HCT116 (cell line): ENCODE data around the gene CAV2. TPM values are rescaled to one million over a fixed set of nuclear protein-coding genes. Genes with fewer than 3 reads are reported as not detected.

Experiments used
- ATAC-seq: fragments of 200-7000 bp; cut with Tn5 transposase; 2 replicates; pipeline ENCODE4 v1.9.1; 2020; ENCODE audit warnings: mild to moderate bottlenecking, moderate library complexity
- BruUV-seq: library from RNA; stranded (reverse); fragments of 400-500 nt; replicated peaks from 2 replicates; lab custom pipeline; 2021; lab: Mats Ljungman, UMichigan
- CTCF ChIA-PET: fragments of 300-600 bp; sonication (Branson Sonifier 250); formaldehyde crosslinking; loops from one replicate; lab custom pipeline; 2021; ENCODE audit warnings: antibody characterized with exemption; lab: Charles Lee
- POLR2A ChIA-PET: fragments of 300-600, 350-600 bp; sonication (Branson Sonifier 250); formaldehyde crosslinking; loops from one replicate; lab custom pipeline; 2021; ENCODE audit warnings: antibody characterized with exemption; lab: Charles Lee
- RAD21 ChIA-PET, 2 experiments: fragments of 300-600 bp; sonication (Branson Sonifier 250); formaldehyde crosslinking; loops; one replicate each; lab custom pipeline; 2023; ENCODE audit warnings: low total read pairs in 2 of 2; ENCODE audit not compliant: uncharacterized antibody in 2 of 2, unreplicated experiment in 2 of 2, low non-redundant PET in 1 of 2; lab: Charles Lee
- DNase-seq: peaks from one replicate; pipeline ENCODE4 v3.0.0-alpha.2; 2010; ENCODE audit warnings: low read depth, low spot score
- H2AFZ ChIP-seq: fragments of 200-600 bp; shearing (Covaris generic), sonication (generic); 2 replicates; pipeline ENCODE4 v1.6.1; 2017; ENCODE audit warnings: low read depth, mixed run types, mixed read lengths, antibody characterized with exemption, low read length; ENCODE audit not compliant: poor library complexity, severe bottlenecking
- H3K27ac ChIP-seq: 2 replicates; pipeline ENCODE4 v1.5.1; 2012; ENCODE audit warnings: low read depth, low read length
- H3K27me3 ChIP-seq: fragments of 200-600 bp; sonication (generic); 2 replicates; pipeline ENCODE4 v1.6.1; 2016; ENCODE audit warnings: mixed run types, low read length, mixed read lengths; ENCODE audit not compliant: insufficient read depth
- H3K36me3 ChIP-seq, 2 experiments: fragments of 200-500 bp in 1 of 2; fragments of 200-600 bp in 1 of 2; sonication (Bioruptor generic) in 1 of 2; sonication (generic) in 1 of 2; 2 replicates each; pipeline versions ENCODE4 v1.5.1 to v1.6.1; 2014 to 2016; ENCODE audit warnings: low read length in 2 of 2, inconsistent platforms in 1 of 2, mixed read lengths in 1 of 2, mixed run types in 1 of 2; ENCODE audit not compliant: insufficient read depth in 2 of 2, control insufficient read depth in 1 of 2
- H3K4me1 ChIP-seq, 2 experiments: fragments of 200-600 bp in 1 of 2; sonication (generic) in 1 of 2; 2 replicates each; pipeline versions ENCODE4 v1.5.1 to v1.6.1; 2012 to 2017; ENCODE audit warnings: low read length in 2 of 2, inconsistent platforms in 1 of 2, mild to moderate bottlenecking in 1 of 2, mixed read lengths in 1 of 2, mixed run types in 1 of 2, moderate library complexity in 1 of 2; ENCODE audit not compliant: insufficient read depth in 2 of 2, control insufficient read depth in 1 of 2
- H3K4me2 ChIP-seq: fragments of 200-600 bp; sonication (generic); 2 replicates; pipeline ENCODE4 v1.6.1; 2017; ENCODE audit warnings: mixed run types, low read length, mixed read lengths
- H3K4me3 ChIP-seq, 2 experiments: fragments of 200-600 bp in 1 of 2; sonication (generic) in 1 of 2; replicated peaks in 1 of 2; 2 replicates each; pipeline ENCODE4 v1.5.1; 2011 to 2016; ENCODE audit warnings: low read length in 2 of 2, control low read depth in 1 of 2, low read depth in 1 of 2, mild to moderate bottlenecking in 1 of 2, mixed read lengths in 1 of 2, mixed run types in 1 of 2
- H3K79me2 ChIP-seq: fragments of 200-600 bp; sonication (generic); 2 replicates; pipeline ENCODE4 v1.6.1; 2017; ENCODE audit warnings: mild to moderate bottlenecking, mixed run types, low read length, moderate library complexity, mixed read lengths; ENCODE audit not compliant: insufficient read depth
- H3K9ac ChIP-seq: fragments of 200-600 bp; sonication (generic); 2 replicates; pipeline ENCODE4 v1.6.1; 2016; ENCODE audit warnings: low read length, mixed read lengths
- H3K9me2 ChIP-seq: fragments of 200-600 bp; sonication (generic), shearing (Covaris generic); 2 replicates; pipeline ENCODE4 v1.6.1; 2017; ENCODE audit warnings: mixed run types, mild to moderate bottlenecking, moderate library complexity; ENCODE audit not compliant: insufficient read depth
- H3K9me3 ChIP-seq, 2 experiments: fragments of 200-500 bp in 1 of 2; fragments of 200-600 bp in 1 of 2; sonication (Bioruptor generic) in 1 of 2; sonication (generic) in 1 of 2; 2 replicates each; pipeline ENCODE4 v1.6.1; 2014 to 2017; ENCODE audit warnings: low read length in 2 of 2, mixed read lengths in 2 of 2, inconsistent platforms in 1 of 2, low read depth in 1 of 2, mild to moderate bottlenecking in 1 of 2, mixed run types in 1 of 2, moderate library complexity in 1 of 2; ENCODE audit not compliant: control insufficient read depth in 1 of 2, insufficient read depth in 1 of 2
- H4K20me1 ChIP-seq: fragments of 200-600 bp; sonication (generic), shearing (Covaris generic); 2 replicates; pipeline ENCODE4 v1.6.1; 2017; ENCODE audit warnings: mixed run types, mild to moderate bottlenecking, moderate library complexity; ENCODE audit not compliant: insufficient read depth
- ELF1 ChIP-seq: IDR thresholded peaks from 2 replicates; pipeline ENCODE4 v1.6.1; 2012; ENCODE audit warnings: low read depth, borderline replicate concordance
- FOSL1 ChIP-seq: IDR thresholded peaks from 2 replicates; pipeline ENCODE4 v1.6.1; 2012; ENCODE audit warnings: low read depth
- POLR2AphosphoS5 ChIP-seq: IDR thresholded peaks from 2 replicates; pipeline ENCODE4 v1.6.1; 2011; ENCODE audit warnings: mild to moderate bottlenecking, low read depth, low read length, moderate library complexity
- RAD21 ChIP-seq: IDR thresholded peaks from 2 replicates; pipeline ENCODE4 v1.6.1; 2012; ENCODE audit warnings: low read depth, mild to moderate bottlenecking
- REST ChIP-seq: IDR thresholded peaks from 2 replicates; pipeline ENCODE4 v1.6.1; 2012; ENCODE audit warnings: low read depth
- SRF ChIP-seq: IDR thresholded peaks from 2 replicates; pipeline ENCODE4 v1.6.1; 2012; ENCODE audit warnings: low read depth
- TCF7L2 ChIP-seq: IDR thresholded peaks from 2 replicates; pipeline ENCODE4 v1.7.0; 2011; ENCODE audit warnings: borderline replicate concordance, inconsistent platforms; ENCODE audit not compliant: insufficient read depth, insufficient read length; ENCODE audit errors: extremely low read depth
- YY1 ChIP-seq: IDR thresholded peaks from 2 replicates; pipeline ENCODE4 v1.6.1; 2011; ENCODE audit warnings: low read length, low read depth, moderate library complexity, mild to moderate bottlenecking; ENCODE audit not compliant: insufficient replicate concordance; ENCODE audit errors: extremely low read depth
- ZFX ChIP-seq: fragments of 450-650 bp; IDR thresholded peaks from 2 replicates; pipeline ENCODE4 v1.6.1; 2017
- ZNF274 ChIP-seq: fragments of 200-500 bp; sonication (Bioruptor generic); IDR thresholded peaks from 2 replicates; pipeline ENCODE4 v1.6.1; 2014; ENCODE audit warnings: mild to moderate bottlenecking, low read depth, low read length, inconsistent platforms
- intact Hi-C: fragments of 100-400 bp; cut with micrococcal nuclease; formaldehyde crosslinking; loops from 2 replicates; pipeline ENCODE4 v1.10.0; 2022
- total RNA-seq: library from RNA; stranded (reverse); gene quantifications from one replicate; pipeline ENCODE4 v1.2.1, GENCODE V29; 2021; ENCODE audit not compliant: unreplicated experiment
- TF ChIP-seq, protein P1 (sequence below): IDR thresholded peaks from 2 replicates; pipeline ENCODE4 v1.6.1; 2011; ENCODE audit warnings: mild to moderate bottlenecking, low read length, moderate library complexity; ENCODE audit not compliant: insufficient replicate concordance; ENCODE audit errors: extremely low read depth
- TF ChIP-seq, protein P2 (sequence below): IDR thresholded peaks from 2 replicates; pipeline ENCODE4 v1.6.1; 2012

CAV2 gene
- total RNA-seq, 1 experiment from 2014 or later, result 157 TPM

- Histone ChIP-seq H3K27me3 (no peaks in the 10 kb centered on the region), H3K79me2 (no peaks in the 10 kb centered on the region), H3K4me1 (peaks cover 36 to 89% of the 10 kb centered on the region in 2 experiments), H3K4me3 (no peak overlapping the region), H3K9me3 (no peaks in the 10 kb centered on the region), H3K4me2 (no peak overlapping the region), H3K36me3 (no peaks in the 10 kb centered on the region)
- ChIA-PET POLR2A (interaction anchor here (1.2 to 1.5 kb wide), 2 partner anchors 9 to 74 kb away, joined by 6 read pairs; no protein-coding TSS in a partner anchor), RAD21 (no interaction called here)
- intact Hi-C loops, result no loop called here
- BruUV-seq, result no TSS peak
- no peak for DNase-seq
- TF ChIP-seq ZFX (no peak), POLR2AphosphoS5 (no peak), YY1 (no peak)
- TF ChIP-seq, protein P1, sequence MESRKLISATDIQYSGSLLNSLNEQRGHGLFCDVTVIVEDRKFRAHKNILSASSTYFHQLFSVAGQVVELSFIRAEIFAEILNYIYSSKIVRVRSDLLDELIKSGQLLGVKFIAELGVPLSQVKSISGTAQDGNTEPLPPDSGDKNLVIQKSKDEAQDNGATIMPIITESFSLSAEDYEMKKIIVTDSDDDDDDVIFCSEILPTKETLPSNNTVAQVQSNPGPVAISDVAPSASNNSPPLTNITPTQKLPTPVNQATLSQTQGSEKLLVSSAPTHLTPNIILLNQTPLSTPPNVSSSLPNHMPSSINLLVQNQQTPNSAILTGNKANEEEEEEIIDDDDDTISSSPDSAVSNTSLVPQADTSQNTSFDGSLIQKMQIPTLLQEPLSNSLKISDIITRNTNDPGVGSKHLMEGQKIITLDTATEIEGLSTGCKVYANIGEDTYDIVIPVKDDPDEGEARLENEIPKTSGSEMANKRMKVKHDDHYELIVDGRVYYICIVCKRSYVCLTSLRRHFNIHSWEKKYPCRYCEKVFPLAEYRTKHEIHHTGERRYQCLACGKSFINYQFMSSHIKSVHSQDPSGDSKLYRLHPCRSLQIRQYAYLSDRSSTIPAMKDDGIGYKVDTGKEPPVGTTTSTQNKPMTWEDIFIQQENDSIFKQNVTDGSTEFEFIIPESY, result no peak
- TF ChIP-seq, all 23 proteins: peak for 0
- CTCF ChIA-PET, result interaction anchor here (1.4 to 1.5 kb wide), 2 partner anchors 10 to 64 kb away, joined by 3 to 6 read pairs; no protein-coding TSS in a partner anchor
- Histone ChIP-seq H3K9me2 (no peaks in the 10 kb centered on the region), H2AFZ (no peak overlapping the region), H3K27ac (no peak overlapping the region), H4K20me1 (no peaks in the 10 kb centered on the region), H3K9ac (no peak overlapping the region)
- no peak for ATAC-seq
Observed at GRCh38 chr7:116516324-116516723, 16.8 kb downstream of the CAV2 start.

DNA sequence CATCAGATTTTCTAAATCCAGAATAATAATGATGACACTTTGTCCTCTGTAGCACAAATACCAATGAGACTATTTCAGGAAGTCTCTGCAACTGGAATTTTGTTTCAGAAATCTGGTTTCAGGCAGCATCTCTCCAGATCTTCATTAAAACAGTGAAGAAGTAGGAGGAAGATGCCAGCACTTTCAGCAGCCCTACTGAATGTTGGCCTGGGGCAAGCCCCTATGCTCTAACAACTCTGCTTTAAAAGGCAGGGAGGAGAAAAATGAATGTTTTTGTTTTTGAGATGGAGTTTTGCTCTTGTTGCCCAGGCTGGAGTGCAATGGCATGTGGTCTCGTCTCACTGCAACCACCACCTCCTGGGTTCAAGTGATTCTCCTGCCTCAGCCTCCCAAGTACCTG is 18.1 kb downstream of the CAV2 start:
- no peaks in the 10 kb centered on the region for H4K20me1 ChIP-seq
- no peak overlapping the region for H3K9ac ChIP-seq
- H3K4me1 ChIP-seq, result peaks cover 44 to 89% of the 10 kb centered on the region in 2 experiments
- no peak overlapping the region for H3K4me3 ChIP-seq
- no peak overlapping the region for H3K27ac ChIP-seq
- H3K27me3 ChIP-seq, result no peaks in the 10 kb centered on the region
- ATAC-seq (no peak), DNase-seq (no peak)
- H3K36me3 ChIP-seq, result no peaks in the 10 kb centered on the region
- no peaks in the 10 kb centered on the region for H3K9me2 ChIP-seq
- intact Hi-C loops, result no loop called here
- ChIA-PET POLR2A (interaction anchor here (0.8 kb wide), 1 partner anchor 9 kb away, joined by 3 read pairs; no protein-coding TSS in a partner anchor), CTCF (no interaction called here), RAD21 (no interaction called here)
- no peaks in the 10 kb centered on the region for H3K79me2 ChIP-seq
- no peaks in the 10 kb centered on the region for H3K9me3 ChIP-seq
- H2AFZ ChIP-seq, result peak overlapping the region; percentile 72
- no TSS peak for BruUV-seq
- H3K4me2 ChIP-seq, result no peak overlapping the region
- no peak for TF ChIP-seq RAD21
- no peak for TF ChIP-seq ZNF274
- no peak for TF ChIP-seq ELF1
- no peak for TF ChIP-seq SRF
- no peak for TF ChIP-seq FOSL1
- no peak for TF ChIP-seq TCF7L2
- TF ChIP-seq, protein P2, sequence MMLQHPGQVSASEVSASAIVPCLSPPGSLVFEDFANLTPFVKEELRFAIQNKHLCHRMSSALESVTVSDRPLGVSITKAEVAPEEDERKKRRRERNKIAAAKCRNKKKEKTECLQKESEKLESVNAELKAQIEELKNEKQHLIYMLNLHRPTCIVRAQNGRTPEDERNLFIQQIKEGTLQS, result no peak
- no peak for TF ChIP-seq REST
